HG02870 (cell line): Measurements from ENCODE around the gene RHAG.

Source experiments
- ATAC-seq: cut with Tn5 transposase; IDR thresholded peaks from one replicate; pipeline ENCODE4 v1.9.1; 2021; ENCODE audit warnings: mild to moderate bottlenecking, moderate library complexity; ENCODE audit not compliant: unreplicated experiment

RHAG gene

DNA sequence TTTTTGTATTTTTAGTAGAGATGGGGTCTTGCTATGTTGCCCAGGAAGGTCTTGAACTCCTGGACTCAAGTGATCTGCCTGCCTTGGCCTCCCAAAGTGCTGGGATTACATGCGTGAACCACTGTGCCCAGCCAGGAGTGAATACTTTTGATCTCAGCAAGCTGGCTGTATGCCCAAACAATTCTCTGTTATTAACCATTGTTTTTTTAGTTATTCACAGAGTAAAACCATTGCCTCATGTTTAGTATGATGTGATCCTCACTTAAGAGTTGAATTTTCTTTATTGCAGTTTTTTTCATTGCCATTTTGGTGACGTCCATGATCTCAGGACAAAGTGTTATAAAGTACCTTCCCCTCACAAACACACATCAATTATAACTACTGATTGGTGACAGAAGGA lies 71.4 kb downstream of the RHAG start:
- no peak for ATAC-seq

DNA sequence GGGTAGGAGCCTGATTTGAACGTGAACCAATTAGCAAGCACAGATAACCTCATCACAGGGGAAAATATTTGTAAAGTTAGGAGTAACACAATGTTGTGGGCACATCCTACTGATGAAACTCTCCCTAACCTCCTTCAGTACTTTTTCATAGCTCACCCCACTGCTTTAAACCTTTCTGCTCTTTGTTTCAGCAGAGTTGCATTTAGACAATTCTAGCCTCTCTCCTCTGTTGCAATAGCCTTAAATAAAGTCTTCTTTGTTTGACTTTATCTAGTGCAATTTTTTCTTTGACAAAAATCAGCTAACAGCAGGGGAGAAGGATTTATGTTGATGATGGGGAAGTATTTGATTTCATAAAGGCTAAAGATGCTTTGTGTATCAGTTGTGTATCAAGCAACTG lies 72.1 kb downstream of the RHAG start:
- no peak for ATAC-seq

GRCh38 chr6:49563006-49563886 lies 73.4 kb downstream of the RHAG start:
- ATAC-seq = no peak

DNA sequence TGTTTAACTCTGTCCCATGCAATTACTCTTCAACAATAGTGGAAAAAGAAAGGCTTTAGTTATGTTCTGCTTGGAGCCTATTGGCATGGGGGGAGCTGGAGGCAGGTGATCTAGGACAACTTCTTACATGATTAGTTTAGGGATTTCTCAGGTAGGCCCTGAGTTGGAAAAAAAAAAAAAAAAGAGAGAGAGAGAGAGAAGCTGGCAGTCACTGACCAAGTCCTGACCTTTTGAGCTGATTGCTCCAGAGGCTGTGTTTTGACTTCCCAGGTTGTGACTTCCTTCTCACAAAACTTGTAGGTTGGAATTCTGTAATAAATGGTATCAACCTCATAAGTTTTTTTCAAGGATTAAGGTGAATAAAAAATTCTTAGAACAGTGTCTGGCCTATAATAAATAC lies 78.4 kb downstream of the RHAG start:
- no peak for ATAC-seq

- no peak for ATAC-seq
These were observed 79.5 kb downstream of the RHAG start for GRCh38 chr6:49557177-49557576.

- no peak for ATAC-seq
These were observed 80.2 kb downstream of the RHAG start for GRCh38 chr6:49556429-49556837.

DNA sequence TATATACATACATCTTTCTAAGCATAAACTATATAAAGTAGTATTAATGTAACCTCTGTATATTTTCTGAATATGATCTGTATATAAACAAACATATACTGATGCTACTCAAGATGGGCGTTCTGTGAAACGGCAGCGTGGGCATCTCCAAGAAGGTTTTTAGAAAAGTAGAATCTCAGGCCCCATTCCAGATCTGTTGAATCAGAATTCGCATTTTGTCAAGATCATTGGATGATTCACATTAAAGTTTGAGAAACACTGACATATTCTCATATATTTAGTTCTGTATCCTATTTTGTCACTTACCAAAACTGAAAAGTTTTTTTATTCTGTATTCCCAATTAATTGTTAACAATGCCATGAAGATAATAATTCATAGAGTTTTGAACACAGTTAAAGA lies 80.7 kb downstream of the RHAG start:
- no peak for ATAC-seq
